Body of pancreas (tissue), 4 donors: ENCODE measurements around the gene SPINDOC.

Experiments used
- POLR2A ChIP-seq, 3 donors: fragments of 450-650 bp; IDR thresholded peaks; one replicate each; pipeline ENCODE4 v1.6.1; 2016; ENCODE audit warnings: antibody characterized with exemption in 3 of 3, mild to moderate bottlenecking in 2 of 3
- TF ChIP-seq, protein P1 (sequence below), 7 experiments: fragments of 450-650 bp in 4 of 7; fragments of 200-600 bp in 3 of 7; sonication (generic) in 3 of 7; IDR thresholded peaks; one replicate each; pipeline ENCODE4 v1.5.1; 2016 to 2019; ENCODE audit warnings: antibody characterized with exemption in 7 of 7

DNA sequence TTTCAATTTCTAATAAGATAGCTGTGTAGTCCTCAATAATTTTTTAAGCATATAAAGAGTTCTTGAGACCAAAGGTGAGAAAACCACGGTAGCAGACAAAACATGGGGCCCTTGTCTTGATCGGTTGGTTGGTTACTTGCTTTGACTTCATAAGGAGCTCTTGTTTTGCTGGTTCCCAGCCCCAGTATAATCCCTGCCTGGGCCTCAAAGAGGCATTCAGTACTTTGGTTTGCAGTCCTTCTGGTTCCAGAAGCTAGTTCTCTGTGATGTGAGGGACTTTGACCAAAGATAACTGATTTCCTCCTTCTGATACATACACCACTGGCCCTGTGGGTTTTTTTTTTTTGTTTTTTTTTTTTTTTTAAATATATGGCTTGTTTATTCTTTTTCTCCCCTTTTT, 42.7 kb downstream of the SPINDOC start:
- TF ChIP-seq, protein P1, sequence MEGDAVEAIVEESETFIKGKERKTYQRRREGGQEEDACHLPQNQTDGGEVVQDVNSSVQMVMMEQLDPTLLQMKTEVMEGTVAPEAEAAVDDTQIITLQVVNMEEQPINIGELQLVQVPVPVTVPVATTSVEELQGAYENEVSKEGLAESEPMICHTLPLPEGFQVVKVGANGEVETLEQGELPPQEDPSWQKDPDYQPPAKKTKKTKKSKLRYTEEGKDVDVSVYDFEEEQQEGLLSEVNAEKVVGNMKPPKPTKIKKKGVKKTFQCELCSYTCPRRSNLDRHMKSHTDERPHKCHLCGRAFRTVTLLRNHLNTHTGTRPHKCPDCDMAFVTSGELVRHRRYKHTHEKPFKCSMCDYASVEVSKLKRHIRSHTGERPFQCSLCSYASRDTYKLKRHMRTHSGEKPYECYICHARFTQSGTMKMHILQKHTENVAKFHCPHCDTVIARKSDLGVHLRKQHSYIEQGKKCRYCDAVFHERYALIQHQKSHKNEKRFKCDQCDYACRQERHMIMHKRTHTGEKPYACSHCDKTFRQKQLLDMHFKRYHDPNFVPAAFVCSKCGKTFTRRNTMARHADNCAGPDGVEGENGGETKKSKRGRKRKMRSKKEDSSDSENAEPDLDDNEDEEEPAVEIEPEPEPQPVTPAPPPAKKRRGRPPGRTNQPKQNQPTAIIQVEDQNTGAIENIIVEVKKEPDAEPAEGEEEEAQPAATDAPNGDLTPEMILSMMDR (IDR thresholded peaks at IDR 0.05), result no peak
- TF ChIP-seq POLR2A (IDR thresholded peaks at IDR 0.05), result no peak
